Coronary artery (tissue), 2 donors: ENCODE measurements around the gene DCTD.
"Not testable (repeated sequence)": the region's sequence is repeated elsewhere in the genome, so short reads cannot be mapped to it uniquely, and the experiment has no call there.

Experiments used
- DNase-seq: peaks from one replicate; pipeline ENCODE4 v3.0.0-alpha.2; 2017; ENCODE audit warnings: low spot score
- H3K27ac ChIP-seq, 2 donors: fragments of 200-600 bp; sonication (generic); one replicate each; pipeline ENCODE4 v1.5.1; 2016 to 2019
- H3K4me3 ChIP-seq: fragments of 200-600 bp; sonication (generic); 2 replicates; pipeline ENCODE4 v1.5.1; 2016; ENCODE audit warnings: mild to moderate bottlenecking, moderate library complexity
- TF ChIP-seq, protein P1 (sequence below): fragments of 200-600 bp; sonication (generic); IDR thresholded peaks from one replicate; pipeline ENCODE4 v1.5.1; 2019; ENCODE audit warnings: antibody characterized with exemption

DCTD gene

DNA sequence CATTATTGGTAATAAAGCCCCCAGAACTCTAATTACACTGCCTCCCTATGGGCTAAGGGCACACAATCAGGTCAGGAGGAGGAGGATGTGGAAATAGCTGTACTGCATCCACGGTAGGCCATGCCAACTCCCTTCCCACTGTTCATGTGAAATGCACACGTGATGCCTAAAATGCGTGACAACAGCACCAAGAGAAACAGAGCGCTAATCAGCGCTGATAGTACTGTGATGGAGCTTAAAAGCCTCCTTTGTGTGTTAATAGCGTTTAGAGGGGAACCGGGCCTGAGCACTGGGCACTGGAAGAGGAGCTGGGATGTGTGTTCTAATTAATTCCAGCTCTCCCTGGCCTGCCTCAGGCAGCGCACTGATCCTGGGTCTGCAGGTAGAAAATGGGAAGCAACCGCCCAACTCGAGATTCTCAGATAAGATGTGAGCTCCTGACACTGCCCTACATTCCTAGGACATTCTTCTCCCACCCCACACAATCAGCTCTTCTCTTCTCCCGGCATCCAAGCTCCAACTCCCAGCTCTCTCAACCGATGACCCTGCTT is 12.9 kb downstream of the DCTD start:
- Histone ChIP-seq H3K4me3 (no peak overlapping the region), H3K27ac (no peak overlapping the region)
- TF ChIP-seq, protein P1, sequence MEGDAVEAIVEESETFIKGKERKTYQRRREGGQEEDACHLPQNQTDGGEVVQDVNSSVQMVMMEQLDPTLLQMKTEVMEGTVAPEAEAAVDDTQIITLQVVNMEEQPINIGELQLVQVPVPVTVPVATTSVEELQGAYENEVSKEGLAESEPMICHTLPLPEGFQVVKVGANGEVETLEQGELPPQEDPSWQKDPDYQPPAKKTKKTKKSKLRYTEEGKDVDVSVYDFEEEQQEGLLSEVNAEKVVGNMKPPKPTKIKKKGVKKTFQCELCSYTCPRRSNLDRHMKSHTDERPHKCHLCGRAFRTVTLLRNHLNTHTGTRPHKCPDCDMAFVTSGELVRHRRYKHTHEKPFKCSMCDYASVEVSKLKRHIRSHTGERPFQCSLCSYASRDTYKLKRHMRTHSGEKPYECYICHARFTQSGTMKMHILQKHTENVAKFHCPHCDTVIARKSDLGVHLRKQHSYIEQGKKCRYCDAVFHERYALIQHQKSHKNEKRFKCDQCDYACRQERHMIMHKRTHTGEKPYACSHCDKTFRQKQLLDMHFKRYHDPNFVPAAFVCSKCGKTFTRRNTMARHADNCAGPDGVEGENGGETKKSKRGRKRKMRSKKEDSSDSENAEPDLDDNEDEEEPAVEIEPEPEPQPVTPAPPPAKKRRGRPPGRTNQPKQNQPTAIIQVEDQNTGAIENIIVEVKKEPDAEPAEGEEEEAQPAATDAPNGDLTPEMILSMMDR: no peak
- no peak for DNase-seq

DNA sequence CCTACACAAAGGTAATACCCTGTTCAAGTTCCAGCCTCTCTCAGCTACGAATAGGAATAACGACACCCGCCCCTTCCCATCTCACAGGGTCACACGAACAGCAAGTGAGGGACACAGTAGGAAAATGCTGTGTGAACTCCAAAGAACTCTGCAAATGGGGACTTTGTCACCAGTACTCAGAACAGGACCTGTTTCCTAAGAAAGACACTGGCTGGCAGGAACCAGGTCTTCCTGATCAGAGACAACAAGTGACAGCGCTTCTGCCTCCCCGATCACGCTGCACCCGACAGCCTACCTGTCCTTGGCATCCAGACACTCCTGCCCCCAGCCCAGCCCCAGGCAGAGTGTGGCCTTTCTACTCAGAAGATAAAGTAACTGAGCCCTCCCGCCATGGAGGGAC is 14.2 kb downstream of the DCTD start:
- Histone ChIP-seq H3K4me3 (no peak overlapping the region), H3K27ac (no peak overlapping the region)
- TF ChIP-seq, protein P1: no peak
- no peak for DNase-seq

DNA sequence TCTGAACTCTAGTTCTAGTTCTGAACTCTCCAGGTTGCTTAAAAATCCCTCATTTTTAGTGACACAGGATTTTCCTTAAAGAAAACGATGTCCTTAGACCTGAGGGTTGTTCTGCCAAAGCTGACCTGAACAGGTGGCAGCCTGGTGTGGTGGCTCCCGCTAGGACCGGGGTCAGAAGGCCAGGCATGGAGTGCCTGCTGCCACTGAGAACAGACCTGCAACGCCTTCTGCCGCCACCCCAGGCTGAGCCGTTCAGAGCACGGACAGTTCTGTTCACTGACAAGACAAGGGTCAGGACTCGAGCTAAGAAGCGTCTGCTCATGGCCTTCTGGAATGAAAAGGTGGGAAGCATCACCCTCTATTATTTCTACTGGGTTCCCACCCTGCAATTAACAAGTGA is 15.8 kb downstream of the DCTD start:
- Histone ChIP-seq H3K4me3 (no peak overlapping the region), H3K27ac (no peak overlapping the region)
- no peak for DNase-seq
- TF ChIP-seq, protein P1: no peak

DNA sequence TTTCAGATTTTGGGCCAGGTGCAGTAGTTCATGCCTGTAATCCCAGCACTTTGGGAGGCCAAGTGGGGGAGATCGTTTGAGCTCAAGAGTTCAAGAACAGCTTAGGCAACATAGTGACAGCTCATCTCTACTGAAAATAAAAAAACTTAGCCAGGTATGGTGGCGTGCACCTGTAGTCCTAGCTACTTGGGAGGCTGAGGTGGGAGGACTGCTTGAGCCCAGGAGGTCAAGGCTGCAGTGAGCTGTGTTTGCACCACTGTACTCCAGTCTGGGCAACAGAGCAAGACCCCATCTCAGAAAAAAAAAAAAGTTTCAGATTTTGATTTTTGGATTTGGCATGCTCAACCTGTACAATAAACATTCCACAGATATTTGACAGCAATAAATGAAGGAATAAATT is 17.2 kb downstream of the DCTD start:
- H3K4me3 ChIP-seq, DNase-seq, H3K27ac ChIP-seq: not testable (repeated sequence)

DNA sequence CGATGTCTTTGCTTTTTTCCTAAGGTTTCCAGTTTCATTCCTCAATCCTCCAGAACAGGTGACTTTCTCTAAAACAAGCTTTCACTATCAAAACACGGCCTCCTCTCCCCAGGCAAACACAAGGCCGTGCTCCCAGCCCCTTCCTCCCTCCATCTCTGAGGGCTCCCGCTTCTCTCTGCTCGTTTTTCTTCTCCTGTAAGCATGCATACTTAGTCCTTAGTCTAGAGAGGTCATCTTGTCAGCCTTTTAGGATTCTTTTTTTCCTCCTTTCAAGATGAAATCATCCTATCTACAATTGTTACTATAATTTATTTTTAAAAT is 18.7 kb downstream of the DCTD start:
- DNase-seq: no peak
- H3K4me3 ChIP-seq: no peak overlapping the region
- H3K27ac ChIP-seq: no peak overlapping the region
- TF ChIP-seq, protein P1: no peak

DNA sequence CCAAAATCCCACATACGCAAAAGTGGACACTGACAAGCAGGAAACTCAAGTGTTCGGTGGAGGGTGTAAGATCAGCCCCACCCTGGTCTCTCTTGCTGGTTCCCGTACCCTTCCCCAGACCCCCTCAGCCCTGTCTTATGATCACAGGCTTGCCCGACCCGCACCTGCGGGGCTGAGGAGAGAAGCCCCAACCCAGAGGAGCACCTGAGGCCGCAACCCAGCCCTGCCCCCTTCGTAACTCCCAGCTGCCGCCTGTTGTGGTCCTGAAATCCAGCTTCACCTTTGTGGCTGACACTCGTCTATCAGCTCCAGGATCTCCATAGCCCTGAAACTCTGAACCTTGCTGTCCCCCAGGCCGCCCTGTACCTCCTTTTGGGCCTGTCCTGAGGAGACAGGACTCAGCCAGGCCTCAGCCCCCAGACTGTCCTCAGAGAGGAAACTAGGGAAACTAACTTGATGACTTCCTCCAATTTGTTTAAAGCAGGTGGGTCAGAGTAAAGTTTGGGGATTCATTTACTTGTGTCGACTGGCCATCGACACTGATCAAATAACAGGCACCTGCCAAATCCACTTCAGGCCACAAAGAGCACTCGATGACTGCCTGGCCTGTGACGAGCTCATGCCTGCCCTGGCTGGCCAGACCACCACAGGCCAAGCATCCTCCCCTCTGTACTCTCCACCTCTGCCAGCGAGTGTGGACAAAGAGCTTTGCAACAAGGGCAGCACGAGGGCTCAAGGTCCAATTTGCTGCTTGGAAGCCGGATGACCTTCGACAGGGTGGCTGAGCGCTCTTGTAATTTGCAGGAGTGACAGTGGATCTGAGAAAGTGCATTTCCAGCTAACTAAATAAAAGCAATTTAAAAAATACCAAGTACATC is 19.3 kb downstream of the DCTD start:
- TF ChIP-seq, protein P1: no peak
- DNase-seq: no peak
- no peak overlapping the region for H3K4me3 ChIP-seq
- H3K27ac ChIP-seq: no peak overlapping the region

DNA sequence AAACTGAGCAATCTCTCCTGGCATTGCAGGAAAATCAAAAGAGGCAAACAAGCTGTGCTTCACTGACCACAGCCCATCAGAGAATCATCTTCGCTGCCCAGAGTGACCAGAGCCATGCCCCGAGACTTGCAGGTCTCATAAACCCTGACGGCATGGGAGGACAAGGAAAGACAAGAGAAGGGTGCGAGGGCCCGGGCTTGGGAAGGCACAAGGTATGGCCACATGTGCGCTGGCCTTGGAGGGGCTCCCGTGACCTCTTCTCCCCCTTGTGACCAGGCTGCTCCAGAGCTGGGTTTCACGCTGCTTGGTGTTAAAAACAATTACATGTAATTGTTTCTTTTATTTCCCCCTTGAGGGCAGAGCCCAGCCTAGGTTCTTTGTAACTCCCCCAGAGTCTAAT is 20.8 kb downstream of the DCTD start:
- no peak for DNase-seq
- TF ChIP-seq, protein P1: no peak
- H3K4me3 ChIP-seq: no peak overlapping the region
- H3K27ac ChIP-seq: no peak overlapping the region
